ENCODE results near the gene APBA2.

Gene APBA2

GRCh38 chr15:29126821-29127461 is 241.2 kb downstream of the APBA2 start:
- TF ChIP-seq ZFX (IDR thresholded peaks at IDR 0.05) = no peak
- H3K27ac ChIP-seq = no peak overlapping the region

- no peak overlapping the region for H3K27ac ChIP-seq
- TF ChIP-seq ZFX (IDR thresholded peaks at IDR 0.05) = no peak
- no peak for TF ChIP-seq CTCF (conservative IDR thresholded peaks at IDR 0.05)
These were observed 242.0 kb downstream of the APBA2 start for GRCh38 chr15:29127506-29128430.

GRCh38 chr15:29128671-29129070 is 242.9 kb downstream of the APBA2 start:
- no peak for TF ChIP-seq ZFX (IDR thresholded peaks at IDR 0.05)
- TF ChIP-seq CTCF (conservative IDR thresholded peaks at IDR 0.05) = no peak
- H3K27ac ChIP-seq = no peak overlapping the region

GRCh38 chr15:29129221-29129620 is 243.4 kb downstream of the APBA2 start:
- TF ChIP-seq ZFX (IDR thresholded peaks at IDR 0.05) (no peak), CTCF (conservative IDR thresholded peaks at IDR 0.05) (no peak)
- no peak overlapping the region for H3K27ac ChIP-seq

- no peak overlapping the region for H3K27ac ChIP-seq
- TF ChIP-seq ZFX (IDR thresholded peaks at IDR 0.05) (no peak), CTCF (conservative IDR thresholded peaks at IDR 0.05) (no peak)
These were observed 244.2 kb downstream of the APBA2 start for GRCh38 chr15:29129926-29130325.

- no peak for TF ChIP-seq CTCF (conservative IDR thresholded peaks at IDR 0.05)
- no peak for TF ChIP-seq ZFX (IDR thresholded peaks at IDR 0.05)
- no peak overlapping the region for H3K27ac ChIP-seq
These were observed 244.7 kb downstream of the APBA2 start for GRCh38 chr15:29130476-29130875.

- no peak overlapping the region for H3K27ac ChIP-seq
- TF ChIP-seq ZFX (IDR thresholded peaks at IDR 0.05) = no peak
- no peak for TF ChIP-seq CTCF (conservative IDR thresholded peaks at IDR 0.05)
These were observed 245.4 kb downstream of the APBA2 start for GRCh38 chr15:29130951-29131839.

Data from C4-2B (cell line).